H1 (cell line): ENCODE results near the gene CORO7. TPM values are rescaled to one million over a fixed set of nuclear protein-coding genes. Genes with fewer than 3 reads are reported as not detected.

Experiments used
- ASH2L ChIP-seq: fragments of 200-600, 300-600 bp; sonication (generic); IDR thresholded peaks from one replicate; pipeline ENCODE4 v1.7.1; 2017; ENCODE audit warnings: low read length
- CHD7 ChIP-seq: fragments of 300-600 bp; sonication (generic); IDR thresholded peaks from 2 replicates; pipeline ENCODE4 v1.7.1; 2012; ENCODE audit warnings: low read length, moderate library complexity, mild to moderate bottlenecking, inconsistent platforms; ENCODE audit not compliant: insufficient replicate concordance
- JUN ChIP-seq: IDR thresholded peaks from 2 replicates; pipeline ENCODE4 v1.6.1; 2011; ENCODE audit warnings: low read depth, mild to moderate bottlenecking, improper control_type of control experiment, low read length
- SRF ChIP-seq: IDR thresholded peaks from 2 replicates; pipeline ENCODE4 v1.6.1; 2011; ENCODE audit warnings: mild to moderate bottlenecking, low read depth, low read length, moderate library complexity
- polyA plus RNA-seq, 7 experiments: library from polyadenylated mRNA; depleted of rRNA in 3 of 7; stranded (reverse) in 5 of 7; unstranded in 2 of 7; fragments of >200 nt in 5 of 7; fragments of 200-250 nt in 2 of 7; gene quantifications; 1 replicate in 5 of 7; 2 replicates in 1 of 7; 4 replicates in 1 of 7; pipeline versions ENCODE4 v1.2.1 to v1.2.3, GENCODE V29; 2011 to 2013; ENCODE audit warnings: missing spikeins in 2 of 7, mixed read lengths in 2 of 7
- total RNA-seq: library from RNA; stranded (reverse); fragmentation: NEBNext Ultra II Directional; extraction: Animal tissue kit (Norgen Biotek cat#: 25700); gene quantifications from 2 replicates; pipeline ENCODE4 v1.2.1, GENCODE V29; 2021

Gene CORO7
- total and polyA plus RNA-seq, 2 of the 8 experiments (the other 6 are each of a cell fraction or from before 2014, with no cell fraction given), result 25.2 to 29.8 TPM

- TF ChIP-seq CHD7 (no peak), JUN (no peak), SRF (no peak), ASH2L (no peak)
Measured at GRCh38 chr16:4393240-4393600, 23.2 kb downstream of the CORO7 start (continued).
